ENCODE measurements around the gene COMTD1. TPM values are rescaled to one million over a fixed set of nuclear protein-coding genes. Genes with fewer than 3 reads are reported as not detected.

COMTD1 gene
- total and polyA plus RNA-seq, 2 of the 4 experiments (the other 2 are of a cell fraction), result 1.6 to 6.4 TPM

GRCh38 chr10:75247797-75248196 is 12.0 kb upstream of the COMTD1 start:
- TF ChIP-seq RAD21 (IDR thresholded peaks at IDR 0.05; ENCODE audit: low read length), result no peak
- TF ChIP-seq CEBPB (IDR thresholded peaks at IDR 0.05; ENCODE audit: low read depth, low read length), result no peak
- TF ChIP-seq MAFK (IDR thresholded peaks at IDR 0.05; ENCODE audit: low read depth, low read length), result no peak
- no peak for TF ChIP-seq RFX5 (IDR thresholded peaks at IDR 0.05; ENCODE audit: low read depth, low read length)
- TF ChIP-seq ELK1 (IDR thresholded peaks at IDR 0.05; ENCODE audit: borderline replicate concordance, low read depth, low read length), result no peak
- TF ChIP-seq, protein P1, sequence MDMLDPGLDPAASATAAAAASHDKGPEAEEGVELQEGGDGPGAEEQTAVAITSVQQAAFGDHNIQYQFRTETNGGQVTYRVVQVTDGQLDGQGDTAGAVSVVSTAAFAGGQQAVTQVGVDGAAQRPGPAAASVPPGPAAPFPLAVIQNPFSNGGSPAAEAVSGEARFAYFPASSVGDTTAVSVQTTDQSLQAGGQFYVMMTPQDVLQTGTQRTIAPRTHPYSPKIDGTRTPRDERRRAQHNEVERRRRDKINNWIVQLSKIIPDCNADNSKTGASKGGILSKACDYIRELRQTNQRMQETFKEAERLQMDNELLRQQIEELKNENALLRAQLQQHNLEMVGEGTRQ (IDR thresholded peaks at IDR 0.05; ENCODE audit: low read depth, low read length), result no peak
- TF ChIP-seq CTCF (conservative IDR thresholded peaks at IDR 0.05; ENCODE audit: low read depth, low read length), result no peak
- no peak for TF ChIP-seq MXI1 (IDR thresholded peaks at IDR 0.05; ENCODE audit: borderline replicate concordance, low read depth, low read length)
- TF ChIP-seq SMC3 (IDR thresholded peaks at IDR 0.05; ENCODE audit: low read depth, low read length), result no peak
- H2AFZ ChIP-seq (replicated peaks; ENCODE audit: low read length, poor library complexity), result no peak overlapping the region
- H2AK5ac ChIP-seq (ENCODE audit: low read depth, low read length), result no peak overlapping the region
- no peaks in the 10 kb centered on the region for H4K20me1 ChIP-seq (ENCODE audit: insufficient read depth, low read length)
- intact Hi-C loops (cut with micrococcal nuclease) (no loop called here), dilution Hi-C loops (cut with HindIII; ENCODE audit: low sequenced_read_pairs, unreplicated experiment) (no loop called here), in situ Hi-C loops (cut with MboI; ENCODE audit: low sequenced_read_pairs) (no loop called here)
- no peak overlapping the region for H3K4me2 ChIP-seq (ENCODE audit: low read depth, low read length)
- no peak overlapping the region for H2BK20ac ChIP-seq (ENCODE audit: low read depth, low read length)
- no peak overlapping the region for H4K5ac ChIP-seq (ENCODE audit: low read depth, low read length)
- no peaks in the 10 kb centered on the region for H3K9me1 ChIP-seq (ENCODE audit: insufficient read depth, low read length)
- H3K4ac ChIP-seq (ENCODE audit: low read depth, low read length), result no peak overlapping the region
- no TSS peak for BruUV-seq (replicated peaks)
- H3K4me1 ChIP-seq (ENCODE audit: control insufficient read depth, insufficient read depth, low read length), result no peaks in the 10 kb centered on the region; the same call in 1 of the 2 replicates
- no peak overlapping the region for H3K14ac ChIP-seq (replicated peaks; ENCODE audit: low read depth, low read length)
- no peak overlapping the region for H3K4me3 ChIP-seq (ENCODE audit: insufficient read depth, low read depth, low read length)
- POLR2A ChIA-PET (ENCODE audit: unreplicated experiment), result interaction anchor here (0.5 kb wide), 1 partner anchor 941 kb away, joined by 5 read pairs; no protein-coding TSS in a partner anchor
- no peak overlapping the region for H4K91ac ChIP-seq (ENCODE audit: insufficient read depth, low read depth, low read length)
- H3K27me3 ChIP-seq (ENCODE audit: control insufficient read depth, insufficient read depth, low read length), result no peaks in the 10 kb centered on the region
- no peak overlapping the region for H4K8ac ChIP-seq (ENCODE audit: low read depth in 2 of 2, low read length in 2 of 2)
- H2BK15ac ChIP-seq (ENCODE audit: low read depth, low read length), result no peak overlapping the region
- ATAC-seq (ENCODE audit: low read depth) (no peak), DNase-seq (no peak)
- H3K56ac ChIP-seq (ENCODE audit: extremely low read depth, insufficient read depth, low read length), result no peak overlapping the region
- WGBS, 2 experiments (ENCODE audit: extremely low coverage in 2 of 2, insufficient read length in 1 of 2), result 96% methylated on average over 3 of the region's 5 CpGs; no CpG with 5 or more reads in 1 of the 2 experiments
- no peaks in the 10 kb centered on the region for H3K79me1 ChIP-seq (ENCODE audit: low read depth in 1 of 2, low read length in 2 of 2)
- no peak overlapping the region for H3K9ac ChIP-seq (ENCODE audit: low read depth, low read length)
- no peak overlapping the region for H3K18ac ChIP-seq (ENCODE audit: low read depth, low read length)
- H3K23ac ChIP-seq (ENCODE audit: low read depth, low read length), result no peak overlapping the region
- H2BK5ac ChIP-seq (ENCODE audit: low read depth, low read length, poor library complexity, severe bottlenecking), result no peak overlapping the region
- peaks cover 6% of the 10 kb centered on the region for H3K9me3 ChIP-seq (ENCODE audit: control insufficient read depth, insufficient read depth, low read length)
- CTCF ChIA-PET, result no interaction called here
- no peak overlapping the region for H3K27ac ChIP-seq (ENCODE audit: insufficient read depth, low read length)
- H2BK120ac ChIP-seq (ENCODE audit: low read depth, low read length), result no peak overlapping the region
- no peak overlapping the region for H2AK9ac ChIP-seq (replicated peaks; ENCODE audit: low read depth, low read length, poor library complexity)
- H3K36me3 ChIP-seq (ENCODE audit: control insufficient read depth, insufficient read depth, low read length), result no peaks in the 10 kb centered on the region

All from IMR-90 (cell line).